SW480 (cell line): ENCODE measurements around the gene RRM1.

Source experiments
- DNase-seq: peaks from one replicate; pipeline ENCODE4 v3.0.0-alpha.2; 2016; ENCODE audit warnings: low spot score

Gene RRM1

DNA sequence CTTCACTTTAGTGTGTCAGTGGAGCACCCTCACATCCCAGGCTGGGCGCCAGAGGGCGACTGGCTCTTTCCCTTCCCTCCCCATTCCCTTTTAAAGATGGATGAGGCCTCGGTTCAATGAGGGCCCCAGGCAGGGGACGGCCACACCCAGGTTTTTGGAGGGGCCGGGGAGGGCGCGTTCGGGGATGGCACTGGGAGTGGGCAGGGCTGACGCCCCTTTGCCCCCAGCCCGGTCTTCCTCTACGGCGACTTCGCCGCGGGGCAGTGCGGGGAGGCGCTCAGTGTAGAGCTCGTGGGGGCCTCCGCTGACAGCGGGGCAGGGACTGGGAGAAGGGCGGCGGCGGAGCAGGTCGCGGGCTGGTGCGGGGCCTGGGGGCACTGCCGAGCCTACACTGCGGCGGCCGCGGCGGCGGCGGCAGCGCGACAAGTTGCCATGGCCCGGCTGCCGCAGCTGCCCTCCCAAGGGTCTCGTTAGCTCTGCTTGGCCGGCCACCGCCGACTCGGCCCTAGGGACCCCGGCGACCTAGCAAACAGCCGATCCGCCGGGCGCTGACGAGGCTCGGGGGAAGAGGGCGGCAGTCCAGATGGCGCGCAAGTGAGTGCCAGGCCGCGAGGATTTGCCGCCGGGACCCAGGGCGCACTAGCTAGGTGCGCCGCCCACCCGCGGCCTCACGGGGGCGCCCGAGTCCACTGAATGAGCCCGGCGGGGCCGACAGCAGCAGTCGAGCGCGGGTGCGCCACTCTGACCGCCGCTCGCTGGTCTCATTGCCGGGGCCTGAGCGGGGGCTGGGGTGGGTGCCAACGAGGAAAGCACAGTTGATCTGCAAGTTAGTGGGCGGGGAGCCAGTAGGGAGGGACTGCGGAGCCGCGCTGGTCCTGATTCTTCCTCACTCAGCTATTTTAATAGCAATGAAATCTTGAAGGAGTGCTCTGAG is 92.7 kb downstream of the RRM1 start:
- peak; percentile 79 for DNase-seq
